ENCODE data around the gene RASA3. TPM values are rescaled to one million over a fixed set of nuclear protein-coding genes. Genes with fewer than 3 reads are reported as not detected.
"Not testable (repeated sequence)": the region's sequence is repeated elsewhere in the genome, so short reads cannot be mapped to it uniquely, and the experiment has no call there.

The RASA3 gene
- total RNA-seq, 1 donor from 2014 or later = 11.7 TPM

GRCh38 chr13:113988859-113989258 is 143.6 kb downstream of the RASA3 start:
- DNase-seq (ENCODE audit: low spot score) = not testable (repeated sequence)

- no peak for DNase-seq (ENCODE audit: low spot score)
Observed at GRCh38 chr13:113982296-113982661, 150.1 kb downstream of the RASA3 start.

- no peak for DNase-seq (ENCODE audit: low spot score)
Observed at GRCh38 chr13:113981611-113982295, 150.7 kb downstream of the RASA3 start.

GRCh38 chr13:113981194-113981605 is 151.2 kb downstream of the RASA3 start:
- DNase-seq (ENCODE audit: low spot score) = peak; percentile 95

- no peak for DNase-seq (ENCODE audit: low spot score)
Observed at GRCh38 chr13:113980489-113981064, 151.8 kb downstream of the RASA3 start.

- no peak for DNase-seq (ENCODE audit: low spot score)
Observed at GRCh38 chr13:113979791-113980471, 152.5 kb downstream of the RASA3 start.

GRCh38 chr13:113978741-113979481 is 153.5 kb downstream of the RASA3 start:
- no peak for DNase-seq (ENCODE audit: low spot score)

- DNase-seq (ENCODE audit: low spot score) = no peak
Observed at GRCh38 chr13:113977976-113978375, 154.4 kb downstream of the RASA3 start.

- no peak for DNase-seq (ENCODE audit: low spot score)
Observed at GRCh38 chr13:113976711-113977684, 155.4 kb downstream of the RASA3 start.

- no peak for DNase-seq (ENCODE audit: low spot score)
Observed at GRCh38 chr13:113975416-113975815, 157.0 kb downstream of the RASA3 start.

- DNase-seq (ENCODE audit: low spot score) = no peak
Observed at GRCh38 chr13:113974304-113975281, 157.8 kb downstream of the RASA3 start.

GRCh38 chr13:113973218-113974164 is 158.9 kb downstream of the RASA3 start, which contains the start of gene C13orf46:
C13orf46 (minus strand) TSS chr13:113974076; CDS start chr13:113973997, 79 bp downstream.
- no peak for DNase-seq (ENCODE audit: low spot score)

- DNase-seq (ENCODE audit: low spot score) = no peak
Observed at GRCh38 chr13:113972451-113973217, 159.8 kb downstream of the RASA3 start.

- no peak for DNase-seq (ENCODE audit: low spot score)
Observed at GRCh38 chr13:113971471-113972231, 160.8 kb downstream of the RASA3 start.

- peak; percentile 85 for DNase-seq (ENCODE audit: low spot score)
Observed at GRCh38 chr13:113970810-113971470, 161.5 kb downstream of the RASA3 start.

GRCh38 chr13:113969973-113970611 is 162.3 kb downstream of the RASA3 start:
- peak; percentile 71 for DNase-seq (ENCODE audit: low spot score)

Measured in mucosa of gallbladder (tissue), 1 donor.